Astrocyte (in vitro differentiated cells and primary cell): Measurements from ENCODE around the gene SMIM9. TPM values are rescaled to one million over a fixed set of nuclear protein-coding genes. Genes with fewer than 3 reads are reported as not detected.

Experiments used
- DNase-seq: peaks from one replicate; pipeline ENCODE4 v3.0.0-alpha.2; 2010; ENCODE audit warnings: low read depth
- FAIRE-seq: peaks from 2 replicates; lab custom pipeline; 2011; peaks lifted over from hg19 to GRCh38; lab: Jason Lieb, UNC
- H2AFZ ChIP-seq: 2 replicates; pipeline ENCODE4 v1.6.0; 2012; ENCODE audit warnings: low read depth, low read length, inconsistent platforms
- H3K27ac ChIP-seq: 2 replicates; pipeline ENCODE4 v1.5.1; 2011; ENCODE audit warnings: low read depth, low read length, inconsistent platforms
- H3K27me3 ChIP-seq: 2 replicates; pipeline ENCODE4 v1.6.0; 2011; ENCODE audit warnings: low read length, inconsistent platforms; ENCODE audit not compliant: insufficient read depth
- H3K36me3 ChIP-seq: 2 replicates; pipeline ENCODE4 v1.5.1; 2011; ENCODE audit warnings: low read length, inconsistent platforms; ENCODE audit not compliant: insufficient read depth
- H3K4me1 ChIP-seq: 2 replicates; pipeline ENCODE4 v1.5.1; 2011; ENCODE audit warnings: low read length, inconsistent platforms; ENCODE audit not compliant: insufficient read depth
- H3K4me2 ChIP-seq: 2 replicates; pipeline ENCODE4 v1.6.0; 2012; ENCODE audit warnings: low read length, inconsistent platforms
- H3K4me3 ChIP-seq: 2 replicates; pipeline ENCODE4 v1.5.1; 2011; ENCODE audit warnings: low read depth, mild to moderate bottlenecking, low read length, inconsistent platforms; ENCODE audit not compliant: insufficient read depth
- H3K79me2 ChIP-seq: 2 replicates; pipeline ENCODE4 v1.6.0; 2012; ENCODE audit warnings: mild to moderate bottlenecking, low read length, inconsistent platforms; ENCODE audit not compliant: insufficient read depth
- H3K9ac ChIP-seq: 2 replicates; pipeline ENCODE4 v1.6.0; 2012; ENCODE audit warnings: mild to moderate bottlenecking, low read length, inconsistent platforms
- H3K9me3 ChIP-seq: 2 replicates; pipeline ENCODE4 v1.5.1; 2012; ENCODE audit warnings: low read depth, mild to moderate bottlenecking, low read length, inconsistent platforms; ENCODE audit not compliant: insufficient read depth
- H4K20me1 ChIP-seq: 2 replicates; pipeline ENCODE4 v1.6.0; 2012; ENCODE audit warnings: low read length, inconsistent platforms; ENCODE audit not compliant: insufficient read depth
- H3K27ac Mint-ChIP-seq: one replicate; pipeline ENCODE4 v1.8.0; 2021; ENCODE audit warnings: mild to moderate bottlenecking, mixed read lengths; ENCODE audit not compliant: unreplicated experiment
- H3K27me3 Mint-ChIP-seq: one replicate; pipeline ENCODE4 v1.8.0; 2021; ENCODE audit warnings: low read depth, mixed read lengths; ENCODE audit not compliant: unreplicated experiment
- H3K36me3 Mint-ChIP-seq: one replicate; pipeline ENCODE4 v1.8.0; 2021; ENCODE audit warnings: low read depth, mixed read lengths; ENCODE audit not compliant: unreplicated experiment
- H3K4me1 Mint-ChIP-seq: one replicate; pipeline ENCODE4 v1.8.0; 2021; ENCODE audit warnings: low read depth, mixed read lengths; ENCODE audit not compliant: unreplicated experiment
- H3K4me3 Mint-ChIP-seq: one replicate; pipeline ENCODE4 v1.8.0; 2021; ENCODE audit warnings: mild to moderate bottlenecking, moderate library complexity, mixed read lengths; ENCODE audit not compliant: unreplicated experiment
- H3K9me3 Mint-ChIP-seq: one replicate; pipeline ENCODE4 v1.8.0; 2021; ENCODE audit warnings: mild to moderate bottlenecking, mixed read lengths; ENCODE audit not compliant: unreplicated experiment
- CTCF ChIP-seq: IDR thresholded peaks from 2 replicates; pipeline ENCODE4 v1.5.1; 2011; ENCODE audit warnings: low read depth, mild to moderate bottlenecking, inconsistent platforms, low read length, moderate library complexity; ENCODE audit not compliant: insufficient read depth
- EZH2 ChIP-seq: IDR thresholded peaks from 2 replicates; pipeline ENCODE4 v1.6.1; 2012; ENCODE audit warnings: mild to moderate bottlenecking, low read length, inconsistent platforms; ENCODE audit not compliant: insufficient read depth
- total RNA-seq: library from RNA; stranded (reverse); gene quantifications from 2 replicates; pipeline ENCODE4 v1.2.1, GENCODE V29; 2021

SMIM9 gene
- total RNA-seq, 1 donor from 2014 or later = not detected

- Histone ChIP-seq H3K27ac (no peak overlapping the region), H3K4me3 (no peak overlapping the region), H2AFZ (no peak overlapping the region), H3K36me3 (peaks cover 12% of the 10 kb centered on the region), H3K79me2 (no peaks in the 10 kb centered on the region), H3K9me3 (no peaks in the 10 kb centered on the region), H4K20me1 (peaks cover 3% of the 10 kb centered on the region), H3K27me3 (no peaks in the 10 kb centered on the region), H3K4me2 (no peak overlapping the region), H3K9ac (no peak overlapping the region), H3K4me1 (peaks cover 2% of the 10 kb centered on the region)
- Mint-ChIP-seq H3K9me3 (no peaks in the 10 kb centered on the region), H3K36me3 (peaks cover 7% of the 10 kb centered on the region), H3K27me3 (no peaks in the 10 kb centered on the region), H3K4me3 (peak overlapping the region; percentile 54), H3K27ac (peak overlapping the region; percentile 47), H3K4me1 (peaks cover 6% of the 10 kb centered on the region)
- TF ChIP-seq CTCF = no peak
- TF ChIP-seq EZH2 = no peak
- DNase-seq (peak; percentile 17), FAIRE-seq (peak; percentile 99)
Observed at GRCh38 chrX:154779261-154779660, 55.2 kb downstream of the SMIM9 start.

GRCh38 chrX:154776753-154777152 lies 57.7 kb downstream of the SMIM9 start:
- Histone ChIP-seq H3K27ac (no peak overlapping the region), H3K79me2 (no peaks in the 10 kb centered on the region), H3K27me3 (no peaks in the 10 kb centered on the region), H3K4me3 (no peak overlapping the region), H3K4me1 (peaks cover 2% of the 10 kb centered on the region), H3K4me2 (no peak overlapping the region), H3K9me3 (no peaks in the 10 kb centered on the region), H2AFZ (no peak overlapping the region), H4K20me1 (peaks cover 10% of the 10 kb centered on the region), H3K9ac (no peak overlapping the region), H3K36me3 (peaks cover 19% of the 10 kb centered on the region)
- Mint-ChIP-seq H3K36me3 (peaks cover 10% of the 10 kb centered on the region), H3K4me1 (peaks cover 6% of the 10 kb centered on the region), H3K27ac (no peak overlapping the region), H3K27me3 (no peaks in the 10 kb centered on the region), H3K9me3 (no peaks in the 10 kb centered on the region), H3K4me3 (no peak overlapping the region)
- TF ChIP-seq EZH2 (no peak), CTCF (no peak)
- DNase-seq (no peak), FAIRE-seq (no peak)

GRCh38 chrX:154775419-154776349 lies 58.8 kb downstream of the SMIM9 start:
- peaks cover 2% of the 10 kb centered on the region for H3K4me1 ChIP-seq
- no peak overlapping the region for H3K4me2 ChIP-seq
- Mint-ChIP-seq H3K27me3 (no peaks in the 10 kb centered on the region), H3K27ac (no peak overlapping the region), H3K4me3 (no peak overlapping the region), H3K4me1 (peaks cover 6% of the 10 kb centered on the region), H3K36me3 (peaks cover 10% of the 10 kb centered on the region), H3K9me3 (peaks cover 3% of the 10 kb centered on the region)
- no peak for DNase-seq
- no peak overlapping the region for H3K27ac ChIP-seq
- H3K9ac ChIP-seq = no peak overlapping the region
- FAIRE-seq = no peak
- peaks cover 21% of the 10 kb centered on the region for H3K36me3 ChIP-seq
- no peaks in the 10 kb centered on the region for H3K27me3 ChIP-seq
- H2AFZ ChIP-seq = no peak overlapping the region
- H4K20me1 ChIP-seq = peaks cover 10% of the 10 kb centered on the region
- no peaks in the 10 kb centered on the region for H3K79me2 ChIP-seq
- H3K9me3 ChIP-seq = no peaks in the 10 kb centered on the region
- no peak overlapping the region for H3K4me3 ChIP-seq
- TF ChIP-seq EZH2 (no peak), CTCF (no peak)
